ENCODE results near the gene SLC16A13. TPM values are rescaled to one million over a fixed set of nuclear protein-coding genes. Genes with fewer than 3 reads are reported as not detected.

Gene SLC16A13
- total RNA-seq, 4 donors from 2014 or later, result 1.2 to 6.7 (median 4.1) TPM

DNA sequence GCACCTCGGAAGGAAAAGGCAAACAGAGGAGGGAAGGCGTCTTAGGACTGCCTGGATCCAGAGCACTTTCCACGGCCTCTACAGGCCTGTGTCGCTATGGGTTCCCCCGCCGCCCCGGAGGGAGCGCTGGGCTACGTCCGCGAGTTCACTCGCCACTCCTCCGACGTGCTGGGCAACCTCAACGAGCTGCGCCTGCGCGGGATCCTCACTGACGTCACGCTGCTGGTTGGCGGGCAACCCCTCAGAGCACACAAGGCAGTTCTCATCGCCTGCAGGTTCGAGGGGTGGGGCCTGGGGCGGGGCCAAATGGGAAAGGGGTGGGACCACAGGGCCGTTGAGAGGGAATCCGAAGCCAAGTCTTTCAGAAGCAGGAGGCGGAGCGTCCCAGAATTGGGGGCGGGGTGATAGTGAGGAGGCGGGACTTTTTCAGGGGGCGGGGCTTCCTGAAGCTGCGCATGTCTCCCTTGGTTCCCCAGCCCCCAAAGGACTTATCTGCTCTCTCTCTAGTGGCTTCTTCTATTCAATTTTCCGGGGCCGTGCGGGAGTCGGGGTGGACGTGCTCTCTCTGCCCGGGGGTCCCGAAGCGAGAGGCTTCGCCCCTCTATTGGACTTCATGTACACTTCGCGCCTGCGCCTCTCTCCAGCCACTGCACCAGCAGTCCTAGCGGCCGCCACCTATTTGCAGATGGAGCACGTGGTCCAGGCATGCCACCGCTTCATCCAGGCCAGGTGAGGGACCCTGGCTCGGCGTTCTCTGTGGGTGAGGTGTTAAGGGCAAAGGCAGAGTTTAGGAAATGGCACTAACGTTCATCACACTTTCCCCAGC, 12.0 kb upstream of the SLC16A13 start:
- Histone ChIP-seq H3K27ac (peak overlapping the region; percentile 65 to 84 (median 75)), H3K4me3 (replicated peaks in 1 of 3) (peak overlapping the region in 1 of 3 donors; percentile 8), H3K36me3 (no peaks in the 10 kb centered on the region), H3K27me3 (no peaks in the 10 kb centered on the region), H3K9me3 (no peaks in the 10 kb centered on the region), H3K4me1 (peaks cover 17 to 60% of the 10 kb centered on the region in 2 donors)
- peak in 1 of 2 donors; percentile 68 for TF ChIP-seq POLR2A (IDR thresholded peaks at IDR 0.05)
- TF ChIP-seq, protein P1, sequence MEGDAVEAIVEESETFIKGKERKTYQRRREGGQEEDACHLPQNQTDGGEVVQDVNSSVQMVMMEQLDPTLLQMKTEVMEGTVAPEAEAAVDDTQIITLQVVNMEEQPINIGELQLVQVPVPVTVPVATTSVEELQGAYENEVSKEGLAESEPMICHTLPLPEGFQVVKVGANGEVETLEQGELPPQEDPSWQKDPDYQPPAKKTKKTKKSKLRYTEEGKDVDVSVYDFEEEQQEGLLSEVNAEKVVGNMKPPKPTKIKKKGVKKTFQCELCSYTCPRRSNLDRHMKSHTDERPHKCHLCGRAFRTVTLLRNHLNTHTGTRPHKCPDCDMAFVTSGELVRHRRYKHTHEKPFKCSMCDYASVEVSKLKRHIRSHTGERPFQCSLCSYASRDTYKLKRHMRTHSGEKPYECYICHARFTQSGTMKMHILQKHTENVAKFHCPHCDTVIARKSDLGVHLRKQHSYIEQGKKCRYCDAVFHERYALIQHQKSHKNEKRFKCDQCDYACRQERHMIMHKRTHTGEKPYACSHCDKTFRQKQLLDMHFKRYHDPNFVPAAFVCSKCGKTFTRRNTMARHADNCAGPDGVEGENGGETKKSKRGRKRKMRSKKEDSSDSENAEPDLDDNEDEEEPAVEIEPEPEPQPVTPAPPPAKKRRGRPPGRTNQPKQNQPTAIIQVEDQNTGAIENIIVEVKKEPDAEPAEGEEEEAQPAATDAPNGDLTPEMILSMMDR (IDR thresholded peaks at IDR 0.05), result no peak
- DNase-seq, result peak; percentile 80 to 83
- WGBS, 2 donors, result 32 to 49% methylated on average over 23 to 33 of the region's 51 CpGs
- intact Hi-C loops (cut with DNase I), result no loop called here

DNA sequence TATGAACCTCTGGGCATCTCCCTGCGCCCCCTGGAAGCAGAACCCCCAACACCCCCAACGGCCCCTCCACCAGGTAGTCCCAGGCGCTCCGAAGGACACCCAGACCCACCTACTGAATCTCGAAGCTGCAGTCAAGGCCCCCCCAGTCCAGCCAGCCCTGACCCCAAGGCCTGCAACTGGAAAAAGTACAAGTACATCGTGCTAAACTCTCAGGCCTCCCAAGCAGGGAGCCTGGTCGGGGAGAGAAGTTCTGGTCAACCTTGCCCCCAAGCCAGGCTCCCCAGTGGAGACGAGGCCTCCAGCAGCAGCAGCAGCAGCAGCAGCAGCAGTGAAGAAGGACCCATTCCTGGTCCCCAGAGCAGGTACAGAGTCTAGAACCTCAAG, 11.4 kb upstream of the SLC16A13 start:
- WGBS, 2 donors, result 10 to 70% methylated on average over 2 to 7 of the region's 8 CpGs
- Histone ChIP-seq H3K36me3 (no peaks in the 10 kb centered on the region), H3K27ac (peak overlapping the region in 2 of 3 donors; percentile 4 to 50), H3K4me1 (peaks cover 17 to 61% of the 10 kb centered on the region in 2 donors), H3K4me3 (replicated peaks in 1 of 3) (no peak overlapping the region), H3K27me3 (no peaks in the 10 kb centered on the region), H3K9me3 (no peaks in the 10 kb centered on the region)
- no peak for DNase-seq
- intact Hi-C loops (cut with DNase I), result no loop called here
- TF ChIP-seq, protein P1 (IDR thresholded peaks at IDR 0.05), result no peak
- no peak for TF ChIP-seq POLR2A (IDR thresholded peaks at IDR 0.05)

DNA sequence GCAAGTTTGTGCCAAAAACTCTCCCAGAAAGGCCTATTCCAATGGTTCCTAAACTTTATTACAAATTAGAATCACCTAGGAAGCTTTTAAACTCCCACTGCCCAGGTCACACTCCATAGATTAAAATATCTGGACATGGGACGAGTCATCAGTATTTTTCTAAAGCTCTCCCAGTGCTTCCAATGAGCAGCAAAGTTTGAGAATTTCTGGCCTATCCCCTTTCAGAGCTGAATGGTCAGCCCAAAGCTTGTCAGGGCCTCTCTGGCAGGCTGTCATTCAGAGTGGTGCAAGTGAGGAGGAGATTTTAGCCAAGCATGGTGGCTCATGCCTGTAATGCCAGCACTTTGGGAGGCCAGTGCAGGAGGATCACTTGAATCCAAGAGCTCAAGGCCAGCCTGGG, 10.6 kb upstream of the SLC16A13 start:
- Histone ChIP-seq H3K9me3 (no peaks in the 10 kb centered on the region), H3K4me3 (replicated peaks in 1 of 3) (no peak overlapping the region), H3K27ac (peak overlapping the region in 2 of 3 donors; percentile 4 to 50), H3K36me3 (no peaks in the 10 kb centered on the region), H3K27me3 (no peaks in the 10 kb centered on the region), H3K4me1 (peaks cover 17 to 57% of the 10 kb centered on the region in 2 donors)
- TF ChIP-seq POLR2A (IDR thresholded peaks at IDR 0.05), result no peak
- TF ChIP-seq, protein P1 (IDR thresholded peaks at IDR 0.05), result no peak
- DNase-seq, result no peak
- intact Hi-C loops (cut with DNase I), result no loop called here
- 58 to 92% methylated on average over 1 of the region's 1 CpG for WGBS, 2 donors

DNA sequence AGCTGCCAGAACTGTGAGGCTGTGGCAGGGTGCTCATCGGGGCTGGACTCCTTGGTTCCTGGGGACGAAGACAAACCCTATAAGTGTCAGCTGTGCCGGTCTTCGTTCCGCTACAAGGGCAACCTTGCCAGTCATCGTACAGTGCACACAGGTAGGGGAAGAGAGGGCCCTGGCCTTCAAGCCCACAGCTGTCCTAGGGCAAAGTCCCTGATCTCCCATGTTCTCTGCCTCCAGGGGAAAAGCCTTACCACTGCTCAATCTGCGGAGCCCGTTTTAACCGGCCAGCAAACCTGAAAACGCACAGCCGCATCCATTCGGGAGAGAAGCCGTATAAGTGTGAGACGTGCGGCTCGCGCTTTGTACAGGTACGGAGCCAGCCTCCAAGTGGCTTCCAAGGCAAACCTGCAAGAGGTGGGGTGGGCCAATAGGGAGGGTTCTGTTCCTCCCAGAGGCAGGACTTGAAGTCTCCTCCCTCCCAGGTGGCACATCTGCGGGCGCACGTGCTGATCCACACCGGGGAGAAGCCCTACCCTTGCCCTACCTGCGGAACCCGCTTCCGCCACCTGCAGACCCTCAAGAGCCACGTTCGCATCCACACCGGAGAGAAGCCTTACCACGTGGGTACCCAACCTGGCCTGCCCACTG, 9.2 kb upstream of the SLC16A13 start:
- intact Hi-C loops (cut with DNase I), result no loop called here

More for the DNA sequence above, 9.2 kb upstream of the SLC16A13 start:
- Histone ChIP-seq H3K27me3 (no peaks in the 10 kb centered on the region), H3K4me3 (replicated peaks in 1 of 3) (no peak overlapping the region), H3K27ac (peak overlapping the region in 1 of 3 donors; percentile 13), H3K36me3 (no peaks in the 10 kb centered on the region), H3K4me1 (peaks cover 17 to 43% of the 10 kb centered on the region in 2 donors), H3K9me3 (no peaks in the 10 kb centered on the region)
- TF ChIP-seq POLR2A (IDR thresholded peaks at IDR 0.05), result no peak
- TF ChIP-seq, protein P1 (IDR thresholded peaks at IDR 0.05), result no peak
- 81 to 88% methylated on average over 18 to 26 of the region's 29 CpGs for WGBS, 2 donors
- no peak for DNase-seq

Data from thyroid gland (tissue), 4 donors.